GM19452 (cell line): Measurements from ENCODE around the gene DCAF6.

ENCODE experiments used
- ATAC-seq: cut with Tn5 transposase; IDR thresholded peaks from one replicate; pipeline ENCODE4 v1.9.1; 2021; ENCODE audit not compliant: unreplicated experiment

The DCAF6 gene

DNA sequence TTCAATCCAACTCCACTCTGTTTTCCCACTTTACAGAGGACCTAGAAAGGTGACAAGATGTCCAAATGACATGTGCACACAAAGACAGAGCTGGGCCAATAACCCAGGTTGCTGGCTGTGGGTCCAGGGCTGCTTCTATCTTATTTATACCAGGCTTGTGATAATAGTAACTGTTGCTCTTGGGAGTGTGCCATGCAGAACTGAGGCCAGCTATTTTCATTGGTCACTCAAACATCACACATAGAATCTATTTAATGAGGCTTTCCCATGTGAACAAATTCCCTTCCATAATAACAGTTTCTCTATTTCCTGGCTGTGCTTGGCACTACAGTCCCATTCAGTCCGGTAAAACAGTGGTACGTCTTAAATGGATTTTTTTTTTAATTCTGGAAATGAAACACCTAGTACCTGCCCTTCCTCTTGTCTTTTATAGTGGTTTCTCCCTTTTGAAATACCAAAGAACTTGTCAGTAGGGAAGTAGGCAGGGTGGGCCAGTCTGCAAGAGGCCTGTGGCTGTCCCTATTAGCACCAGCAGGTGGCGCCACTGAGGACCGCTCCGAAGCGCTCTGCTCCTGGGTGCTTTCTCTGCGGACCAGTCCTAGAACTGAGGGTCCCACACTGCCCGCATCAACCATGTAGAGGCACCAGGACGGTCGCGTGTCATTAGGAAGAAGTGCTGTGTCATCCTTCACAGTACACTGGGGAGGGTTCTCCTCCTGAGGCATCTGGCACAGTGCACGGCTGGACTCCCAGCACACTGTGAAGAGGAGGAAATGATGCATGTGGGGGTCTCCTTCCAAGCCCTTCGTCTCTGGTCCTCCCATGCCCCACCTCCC, 148.1 kb downstream of the DCAF6 start:
- ATAC-seq: no peak

DNA sequence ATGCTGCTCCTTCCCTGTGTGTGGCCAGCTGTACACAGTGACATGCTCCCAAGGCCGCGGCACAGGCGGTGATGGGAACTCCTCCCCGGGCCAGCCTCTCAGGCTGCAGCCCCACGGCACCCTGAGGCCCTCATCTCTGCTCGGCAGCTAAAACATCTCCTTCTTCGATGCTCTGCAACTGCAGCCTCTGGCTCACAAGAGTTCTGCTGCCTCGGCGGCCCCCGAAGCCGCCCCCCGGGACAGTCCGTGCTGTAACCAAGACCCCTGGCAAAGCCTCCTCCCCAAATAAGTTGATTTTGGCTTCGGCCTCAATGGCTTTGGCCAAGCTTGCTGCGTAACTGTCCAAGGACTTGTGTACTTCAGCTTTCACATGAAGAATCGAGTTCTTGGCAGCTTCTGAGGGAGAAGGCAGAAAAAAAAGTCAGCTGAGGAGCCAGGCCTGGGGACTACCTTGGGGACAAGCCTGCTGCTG, 149.0 kb downstream of the DCAF6 start:
- no peak for ATAC-seq

DNA sequence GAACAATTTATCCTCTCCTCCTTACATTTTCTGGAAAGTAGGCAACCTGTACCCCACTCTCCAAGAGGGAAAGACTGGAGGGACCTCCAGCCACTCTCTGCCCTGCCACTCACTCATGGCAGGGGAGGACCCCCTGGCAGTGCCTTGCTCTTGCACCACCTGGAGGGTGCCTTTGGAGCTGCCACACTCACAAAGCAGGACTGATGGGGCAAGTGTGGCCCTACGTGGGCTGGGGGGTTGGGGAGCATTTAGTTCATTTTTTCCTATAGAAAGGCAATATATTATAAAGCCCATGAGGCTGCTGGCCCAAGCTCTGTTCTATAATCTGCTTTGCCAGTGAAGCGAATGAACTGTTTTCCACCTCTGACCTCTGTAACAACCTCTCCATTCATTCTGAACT, 150.0 kb downstream of the DCAF6 start:
- no peak for ATAC-seq

DNA sequence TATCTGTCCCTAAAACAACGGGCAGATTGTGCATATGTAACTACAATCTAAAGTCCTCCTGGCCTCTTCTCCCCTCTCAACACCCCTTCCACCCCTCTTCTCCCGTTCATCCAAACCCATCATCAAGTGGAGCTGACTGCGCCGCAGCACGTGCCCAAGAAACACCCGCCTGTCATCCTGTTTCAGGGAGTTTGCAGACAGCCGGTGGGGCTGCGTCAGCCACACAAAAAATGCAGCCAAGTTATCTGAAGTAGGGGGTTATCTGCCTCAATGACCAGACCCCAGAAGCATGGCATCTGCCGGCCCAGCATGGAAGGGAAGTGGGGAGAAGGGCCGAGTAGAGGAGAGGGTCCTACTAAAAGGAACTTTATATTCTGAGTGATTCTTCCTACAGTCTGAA, 151.2 kb downstream of the DCAF6 start:
- ATAC-seq: no peak

DNA sequence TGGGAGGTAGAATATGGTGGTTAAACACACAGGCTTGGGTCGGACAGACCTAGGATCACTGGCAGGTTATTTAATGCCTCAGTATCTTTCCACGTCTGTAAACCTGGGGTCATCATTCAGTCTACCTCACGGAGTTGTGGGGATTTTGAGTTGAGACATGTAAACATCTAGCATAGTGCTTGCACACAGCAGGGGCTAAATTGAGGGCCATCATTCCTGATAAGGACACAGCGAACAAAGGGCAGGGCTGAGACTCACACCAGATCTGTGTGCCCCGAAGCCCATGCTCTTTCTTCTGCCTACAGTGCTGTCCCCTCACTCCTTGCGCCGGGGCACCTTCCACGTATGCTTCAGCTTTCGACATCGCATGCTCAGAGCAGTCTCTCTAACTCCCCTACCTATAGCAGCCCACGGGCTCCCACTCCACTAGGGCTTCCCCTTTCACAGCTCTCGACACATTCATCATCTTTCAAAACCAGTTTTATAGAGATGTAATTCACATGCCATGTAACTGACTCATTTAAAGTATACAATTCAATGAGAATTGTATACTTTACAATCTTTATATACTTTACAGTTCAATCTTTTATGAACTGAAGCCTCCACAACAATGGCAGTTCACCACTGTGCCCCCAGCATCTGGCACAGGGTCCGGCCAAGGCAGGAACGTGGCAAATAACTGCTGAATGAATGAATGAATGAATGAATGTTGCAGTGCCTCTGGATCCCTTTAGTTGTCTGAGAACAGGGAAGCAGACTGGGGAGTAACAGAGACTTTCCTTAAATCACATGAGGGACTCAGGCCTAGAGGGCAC, 152.2 kb downstream of the DCAF6 start:
- no peak for ATAC-seq

DNA sequence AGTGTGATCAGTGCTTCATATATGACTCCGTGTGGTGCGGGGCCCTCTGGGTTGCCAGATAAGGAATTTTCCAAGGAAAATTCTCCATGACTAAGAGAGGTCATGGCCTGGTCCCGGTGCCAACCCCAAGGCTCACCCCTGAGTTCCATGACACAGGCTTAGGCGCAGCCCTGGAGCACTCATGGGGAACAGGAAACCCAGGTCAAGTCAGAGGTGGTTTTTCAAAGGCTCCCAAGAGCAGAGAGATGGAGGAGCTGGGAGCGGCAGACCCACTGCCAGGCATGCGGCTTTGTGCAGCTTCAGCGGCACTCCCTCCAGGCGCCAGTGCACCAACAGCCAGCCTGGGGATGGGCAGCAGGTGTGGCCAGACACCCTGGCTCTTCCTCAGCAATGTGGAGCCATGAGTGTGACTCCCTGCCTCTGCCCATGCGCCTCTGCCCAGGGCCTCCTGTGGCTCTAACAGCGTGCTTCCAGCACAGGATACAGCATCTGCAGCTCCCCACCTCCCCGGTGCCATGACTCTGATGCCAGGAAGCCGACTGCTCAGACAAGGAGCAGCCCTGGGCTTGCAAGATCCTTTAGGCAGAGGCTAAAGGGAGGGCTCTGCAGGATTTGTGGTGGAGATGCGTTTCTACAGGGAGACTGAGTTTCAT, 153.0 kb downstream of the DCAF6 start:
- no peak for ATAC-seq

DNA sequence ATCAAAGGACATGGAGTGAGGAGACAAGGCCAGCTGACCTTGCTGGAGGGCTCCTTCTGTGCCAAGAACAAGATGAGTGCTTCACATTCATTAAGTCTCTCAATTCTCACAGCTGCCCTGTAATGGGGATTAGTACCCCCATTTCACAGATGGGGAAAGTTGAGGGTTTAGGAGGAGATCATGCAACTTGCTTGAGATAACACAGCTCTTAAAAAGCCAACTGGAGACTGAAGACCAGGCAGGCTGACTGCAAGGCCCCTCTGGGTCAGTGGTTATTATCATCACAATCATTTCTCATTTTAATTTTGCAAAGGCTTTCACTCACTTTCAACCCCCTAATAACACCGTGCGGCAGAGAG, 153.5 kb downstream of the DCAF6 start:
- ATAC-seq: no peak

DNA sequence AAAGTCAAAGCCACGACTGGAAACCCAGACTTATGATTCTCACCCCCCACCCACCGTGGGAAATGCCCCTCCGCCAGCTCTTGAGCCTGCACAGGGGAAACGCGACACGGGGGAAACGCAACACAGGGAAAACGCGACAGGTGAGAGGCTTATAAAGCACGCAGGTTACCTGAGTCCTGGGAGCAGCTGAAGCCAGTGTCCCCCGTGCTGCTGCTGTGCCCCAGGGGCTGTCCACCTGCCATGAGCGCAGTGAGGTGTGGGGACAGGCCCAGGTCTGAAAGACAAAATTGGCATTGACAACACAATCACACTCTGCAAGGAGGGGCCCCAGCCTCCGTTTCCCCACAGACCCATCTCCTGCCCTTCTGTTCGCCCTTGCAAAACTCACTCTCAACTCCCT, 153.9 kb downstream of the DCAF6 start:
- ATAC-seq: no peak

DNA sequence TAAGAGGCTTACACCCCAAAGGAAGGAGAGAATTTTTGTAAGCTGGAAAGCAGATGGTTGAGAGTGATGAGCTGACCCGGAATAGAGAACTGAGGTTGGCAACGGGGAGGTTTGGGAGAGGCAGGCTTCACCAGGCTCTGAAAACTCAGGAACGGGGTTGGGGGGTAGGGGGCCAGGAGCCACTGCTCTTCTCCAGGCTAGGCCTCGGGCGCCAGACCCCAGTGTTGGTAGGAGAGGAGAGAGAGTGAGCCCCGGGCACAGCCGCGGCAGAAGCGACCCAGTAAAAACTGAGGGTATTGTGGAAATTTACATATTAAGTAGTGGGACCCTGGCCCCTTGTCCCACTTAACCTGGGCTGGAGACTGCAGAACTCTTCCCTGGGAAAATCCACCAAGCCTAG, 154.6 kb downstream of the DCAF6 start:
- no peak for ATAC-seq

DNA sequence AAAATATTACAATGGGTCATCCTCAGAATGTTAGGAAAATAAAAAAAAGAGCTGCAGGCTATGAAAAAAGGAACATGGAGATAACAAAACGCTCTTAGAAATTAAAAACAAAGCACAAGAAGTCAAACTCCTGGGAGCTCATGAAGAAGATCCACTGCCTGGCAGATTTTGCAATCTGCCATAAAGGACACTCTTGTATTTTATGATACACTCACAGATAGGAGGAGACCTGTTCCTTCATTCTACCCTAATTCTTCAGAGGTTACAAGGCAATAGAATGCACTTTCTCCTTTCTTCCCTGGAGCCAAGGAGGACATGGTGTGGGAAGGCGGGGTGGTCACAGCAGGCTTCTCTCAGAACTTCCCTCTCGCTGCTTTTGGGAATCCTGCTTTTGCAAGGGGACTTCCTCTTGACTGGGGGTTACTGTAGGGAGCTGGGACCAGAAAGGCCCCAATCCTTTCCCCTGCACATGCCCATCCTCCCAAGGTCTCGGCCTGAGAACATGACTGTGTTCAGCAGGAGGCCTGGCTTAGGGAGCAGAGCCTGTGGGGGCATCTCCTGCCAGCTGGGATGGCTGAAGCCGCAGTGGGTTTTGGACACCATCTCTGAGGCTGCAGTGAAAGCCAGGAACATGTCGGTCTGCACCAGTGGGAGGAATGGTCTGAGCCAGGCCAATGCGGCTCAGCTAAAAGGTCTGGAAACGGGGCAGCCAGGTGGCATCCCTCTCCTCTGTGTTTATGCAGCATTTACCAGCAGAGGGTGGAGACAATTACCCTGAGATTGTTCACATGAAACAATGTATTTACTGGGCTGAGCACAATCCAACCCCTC, 155.5 kb downstream of the DCAF6 start:
- no peak for ATAC-seq

DNA sequence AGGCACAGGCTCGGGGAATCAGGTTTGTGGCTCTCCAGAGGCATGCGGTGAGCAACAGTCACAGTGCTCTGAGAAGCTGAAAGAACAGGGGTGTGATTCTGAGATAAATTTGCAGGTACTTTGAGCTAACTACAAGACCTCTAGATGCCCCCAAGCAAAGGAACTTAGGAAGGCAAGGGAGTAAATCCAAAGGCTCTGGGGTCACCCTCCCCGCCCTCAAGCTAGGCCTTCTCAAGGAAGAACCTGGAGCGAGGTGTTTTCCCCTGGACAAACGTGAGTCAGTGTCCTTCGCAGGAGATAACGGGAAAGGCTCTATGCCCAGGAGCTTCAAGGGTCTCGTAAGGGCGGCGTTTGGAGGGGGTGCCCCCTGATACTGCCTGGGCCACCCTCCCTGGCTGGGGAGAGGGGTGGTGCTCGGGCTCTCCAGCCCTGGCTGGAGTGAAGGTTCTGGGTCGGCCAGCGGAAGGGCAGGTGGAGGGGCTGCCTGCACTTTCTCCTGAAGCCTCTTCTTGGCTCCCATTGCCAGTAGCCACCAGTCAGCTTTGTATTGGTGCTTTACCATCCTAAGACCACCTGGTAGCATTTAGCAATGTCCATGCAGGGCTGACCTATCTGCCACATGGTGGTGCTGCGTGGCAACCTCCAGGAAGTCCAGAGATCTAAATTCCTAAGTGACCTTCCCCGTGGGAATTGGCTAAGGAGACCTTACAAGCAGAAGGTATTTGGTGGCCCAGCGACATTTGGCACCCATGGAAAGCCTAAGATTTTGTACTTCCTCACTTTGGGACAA, 156.3 kb downstream of the DCAF6 start:
- ATAC-seq: no peak

DNA sequence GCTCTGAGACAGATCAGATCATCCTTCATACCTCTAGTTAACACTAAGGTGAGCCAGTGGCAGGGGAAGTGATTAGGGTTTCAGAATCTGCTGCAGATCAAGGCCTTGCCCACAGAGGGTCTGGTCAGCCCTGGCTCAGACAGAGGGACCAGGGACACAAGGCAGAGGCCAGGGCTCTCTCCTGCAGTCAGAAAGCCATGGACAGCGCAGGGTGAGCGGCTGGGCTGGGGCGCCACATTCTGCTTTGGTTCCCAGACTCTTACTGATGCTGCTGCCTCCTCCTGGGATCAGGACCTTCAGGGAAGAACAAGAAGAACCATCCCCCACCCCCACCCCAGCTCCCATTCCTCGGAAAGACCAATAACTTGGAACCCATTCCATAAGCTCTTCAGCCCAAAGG, 157.1 kb downstream of the DCAF6 start:
- no peak for ATAC-seq

DNA sequence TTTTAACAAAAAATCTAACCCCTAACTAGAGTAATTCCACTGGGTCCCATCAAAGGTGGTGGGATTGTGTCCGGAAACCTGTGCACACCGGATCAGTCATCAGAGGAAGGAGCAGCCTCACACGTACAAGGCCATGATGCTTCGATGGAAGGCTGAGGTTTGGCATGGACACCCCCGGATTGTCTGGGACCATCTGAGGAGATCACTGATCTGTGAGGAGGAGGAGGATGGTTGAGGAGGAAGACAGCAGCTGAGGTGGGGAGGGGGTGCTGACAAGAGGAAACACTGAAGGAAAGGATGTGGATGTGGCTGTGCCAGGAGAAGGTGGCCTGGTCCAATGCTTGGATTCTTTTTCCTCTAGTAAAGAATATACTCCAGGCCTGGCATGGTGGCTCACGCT, 159.0 kb downstream of the DCAF6 start:
- no peak for ATAC-seq

DNA sequence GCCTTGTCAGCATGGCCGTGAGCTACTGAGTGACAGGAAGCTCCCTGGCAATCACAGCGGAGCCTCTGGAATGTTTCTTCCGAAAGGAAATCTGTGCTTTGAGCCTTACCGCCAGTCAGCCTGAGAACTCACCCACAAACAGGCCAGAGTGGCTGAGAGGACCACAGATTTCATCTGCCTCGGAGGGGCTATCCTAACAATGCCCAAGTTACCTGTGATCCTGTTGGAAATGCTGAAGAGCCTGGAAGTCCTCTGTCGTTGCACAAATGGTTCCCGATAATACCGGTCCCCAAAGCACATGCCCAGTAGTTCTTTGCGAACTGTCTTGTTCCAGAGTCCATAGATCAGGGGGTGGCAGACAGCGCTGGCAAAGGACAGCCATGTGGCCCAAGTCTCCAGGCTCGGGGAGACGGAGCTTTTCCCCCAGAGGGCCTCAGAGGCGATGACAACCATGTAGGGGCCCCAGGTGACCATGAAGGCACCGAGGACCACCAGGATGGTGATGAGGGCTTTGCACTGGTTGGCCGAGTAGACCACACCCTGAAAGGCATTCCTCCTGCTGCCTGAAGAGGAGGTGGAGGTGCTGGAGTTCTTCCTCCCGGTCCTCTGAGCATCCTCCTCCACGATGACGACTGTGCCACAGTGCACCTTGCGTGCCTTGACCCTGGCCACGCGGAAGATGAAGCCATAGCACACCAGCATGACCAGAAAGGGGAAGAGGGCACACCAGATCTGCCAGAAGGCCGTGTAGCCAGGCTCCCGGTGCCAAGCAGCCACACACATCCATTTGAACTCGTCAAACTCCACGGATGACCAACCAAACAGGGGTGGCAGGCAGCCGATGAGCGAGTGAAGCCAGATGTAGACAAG, 160.0 kb downstream of the DCAF6 start:
- no peak for ATAC-seq

DNA sequence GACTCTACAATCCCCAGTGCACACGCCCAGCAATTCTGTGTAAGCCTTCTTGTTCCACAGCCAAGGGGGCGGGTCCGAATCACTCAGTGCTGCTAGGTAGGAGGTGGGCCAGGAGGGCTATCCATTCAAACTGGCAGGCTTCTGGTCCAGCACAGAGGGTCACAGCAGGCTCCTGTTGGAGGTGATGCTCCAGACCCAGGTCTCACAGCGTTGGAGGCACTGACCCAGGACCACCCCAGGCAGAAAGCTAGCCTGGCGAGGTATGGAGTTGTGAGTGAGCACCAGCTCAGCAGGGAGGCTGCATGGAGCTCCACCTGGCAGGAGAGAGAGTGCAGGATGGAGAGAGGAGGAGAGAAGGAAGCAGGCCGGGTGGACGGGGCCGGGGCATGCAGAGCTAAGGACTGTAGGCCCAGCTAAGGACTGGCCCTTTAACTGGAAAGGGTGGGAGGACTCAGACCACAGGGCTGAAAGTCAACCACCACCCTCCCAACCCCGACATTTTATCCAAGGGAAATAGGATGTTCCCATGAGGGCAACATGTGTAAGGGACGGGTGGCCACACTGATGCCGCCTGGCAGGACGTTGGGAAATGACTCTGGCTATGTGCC, 161.5 kb downstream of the DCAF6 start:
- ATAC-seq: no peak

DNA sequence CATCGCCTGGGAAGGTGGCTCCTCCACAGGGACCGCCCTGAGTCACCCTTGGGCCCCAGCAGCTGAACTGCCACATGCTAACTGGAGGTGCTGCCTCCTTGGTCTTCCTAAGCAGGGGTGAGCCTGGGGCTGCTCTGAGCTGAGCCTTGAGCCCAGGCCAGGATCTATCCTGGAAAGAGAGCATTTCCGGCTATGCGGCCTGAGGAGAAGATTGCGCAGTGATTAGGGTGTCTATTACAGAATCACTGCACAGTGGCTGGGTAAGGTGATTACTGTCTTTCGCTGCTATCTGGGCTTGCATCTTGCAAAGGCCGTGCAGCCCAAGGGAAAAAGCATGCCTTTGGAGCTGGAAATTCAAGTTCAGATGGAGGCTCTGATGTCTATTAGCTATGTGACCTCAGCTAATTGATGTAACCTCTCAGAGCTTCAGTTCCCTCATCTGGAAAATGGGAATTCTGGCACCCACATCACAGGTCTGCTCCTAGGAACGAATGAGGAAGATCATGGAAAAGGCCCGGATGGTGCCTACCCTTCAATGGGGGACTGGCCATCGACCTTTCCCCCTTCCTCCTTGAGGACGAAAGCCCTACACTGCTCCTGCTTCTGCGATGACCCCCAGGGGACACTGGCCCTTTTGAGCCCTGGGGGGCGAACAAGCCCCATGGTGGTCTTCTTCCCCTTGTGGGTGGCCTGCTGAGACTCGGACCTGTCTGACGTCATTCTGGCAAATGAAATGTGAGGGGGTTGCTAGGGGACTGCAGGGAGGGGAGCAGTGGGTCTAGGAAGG, 162.2 kb downstream of the DCAF6 start:
- ATAC-seq: no peak

DNA sequence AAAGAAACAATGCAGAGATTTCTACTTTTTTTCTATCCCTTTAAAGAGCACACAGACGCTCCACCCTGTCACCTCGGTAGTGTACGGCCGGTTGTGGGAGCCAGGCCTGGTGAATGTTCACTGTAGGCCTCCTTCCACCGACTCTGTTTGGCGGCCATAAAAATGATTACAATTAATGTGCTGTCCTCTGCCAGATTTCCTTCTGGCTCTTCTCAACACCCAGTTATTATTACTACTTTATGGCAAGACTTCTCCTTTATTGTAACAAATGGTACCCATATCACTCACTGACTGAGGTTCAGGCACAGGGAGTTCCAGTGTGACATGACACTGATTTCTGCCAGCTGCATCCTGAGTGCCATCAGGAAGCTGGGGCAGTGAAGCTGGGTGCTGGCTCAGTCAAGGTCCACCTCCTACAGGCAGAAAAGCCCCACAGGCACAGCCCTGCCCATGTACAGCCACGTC, 162.9 kb downstream of the DCAF6 start:
- ATAC-seq: no peak
